SIG-M5 (cell line): ENCODE measurements around the gene AK5.

Source experiments
- DNase-seq: peaks from one replicate; lab custom pipeline; 2025; lab: John Stamatoyannopoulos, UW

The AK5 gene

GRCh38 chr1:77594366-77595112 is 312.7 kb downstream of the AK5 start:
- no peak for DNase-seq

- no peak for DNase-seq
Measured at GRCh38 chr1:77597310-77597709, 315.5 kb downstream of the AK5 start.

- DNase-seq = no peak
Measured at GRCh38 chr1:77605246-77606026, 323.6 kb downstream of the AK5 start.

GRCh38 chr1:77608893-77609292 is 327.1 kb downstream of the AK5 start:
- no peak for DNase-seq
